ENCODE data around the gene SHPK.

DNA sequence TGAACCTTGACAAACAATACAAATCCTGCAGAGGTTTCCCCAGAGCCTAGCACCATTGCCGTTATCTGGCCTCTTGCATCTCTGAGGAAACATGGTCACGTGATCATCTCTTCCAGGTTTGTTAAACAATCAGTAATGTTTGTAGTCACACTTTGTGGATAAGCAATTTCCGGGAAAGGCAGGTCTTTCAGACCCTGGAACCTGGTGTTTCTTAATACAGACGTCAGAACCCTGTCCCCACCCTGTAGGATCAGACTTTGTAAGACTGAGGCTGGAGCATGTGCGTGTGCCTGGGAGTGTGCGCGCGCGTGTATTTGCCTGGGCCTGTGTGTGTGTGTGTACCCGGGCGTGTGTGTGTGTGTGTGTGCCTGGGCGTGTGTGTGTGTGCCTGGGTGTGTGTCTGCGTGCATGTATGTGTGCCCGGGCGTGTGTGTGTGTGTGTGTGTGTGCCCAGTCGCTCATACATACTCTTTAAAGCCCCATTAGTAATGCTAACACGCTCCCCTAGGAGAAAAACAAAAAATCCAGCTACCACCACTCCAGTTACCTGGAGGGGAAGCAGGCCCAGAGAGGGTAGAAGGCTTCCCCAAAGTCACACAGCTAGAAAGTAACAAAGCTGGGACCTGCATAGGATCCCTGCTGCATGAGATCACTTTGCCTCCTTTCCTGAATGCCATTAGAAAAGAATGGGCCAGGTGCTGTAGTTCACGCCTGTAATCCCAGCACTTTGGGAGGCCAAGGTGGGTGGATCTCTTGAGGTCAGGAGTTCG is 5.9 kb upstream of the SHPK start:
- TF ChIP-seq, protein P1, sequence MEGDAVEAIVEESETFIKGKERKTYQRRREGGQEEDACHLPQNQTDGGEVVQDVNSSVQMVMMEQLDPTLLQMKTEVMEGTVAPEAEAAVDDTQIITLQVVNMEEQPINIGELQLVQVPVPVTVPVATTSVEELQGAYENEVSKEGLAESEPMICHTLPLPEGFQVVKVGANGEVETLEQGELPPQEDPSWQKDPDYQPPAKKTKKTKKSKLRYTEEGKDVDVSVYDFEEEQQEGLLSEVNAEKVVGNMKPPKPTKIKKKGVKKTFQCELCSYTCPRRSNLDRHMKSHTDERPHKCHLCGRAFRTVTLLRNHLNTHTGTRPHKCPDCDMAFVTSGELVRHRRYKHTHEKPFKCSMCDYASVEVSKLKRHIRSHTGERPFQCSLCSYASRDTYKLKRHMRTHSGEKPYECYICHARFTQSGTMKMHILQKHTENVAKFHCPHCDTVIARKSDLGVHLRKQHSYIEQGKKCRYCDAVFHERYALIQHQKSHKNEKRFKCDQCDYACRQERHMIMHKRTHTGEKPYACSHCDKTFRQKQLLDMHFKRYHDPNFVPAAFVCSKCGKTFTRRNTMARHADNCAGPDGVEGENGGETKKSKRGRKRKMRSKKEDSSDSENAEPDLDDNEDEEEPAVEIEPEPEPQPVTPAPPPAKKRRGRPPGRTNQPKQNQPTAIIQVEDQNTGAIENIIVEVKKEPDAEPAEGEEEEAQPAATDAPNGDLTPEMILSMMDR (IDR thresholded peaks at IDR 0.05) = no peak
- TF ChIP-seq POLR2A (IDR thresholded peaks at IDR 0.05) (no peak), POLR2AphosphoS5 (IDR thresholded peaks at IDR 0.05; ENCODE audit: insufficient read depth in 1 of 2, low read depth in 1 of 2) (no peak)
